ENCODE measurements around the gene NRG3.

Gene NRG3

GRCh38 chr10:82492647-82493046 lies 617.7 kb downstream of the NRG3 start:
- DNase-seq (ENCODE audit: low spot score) = no peak

GRCh38 chr10:82496114-82496513 lies 621.1 kb downstream of the NRG3 start:
- no peak for DNase-seq (ENCODE audit: low spot score)

GRCh38 chr10:82497439-82497838 lies 622.4 kb downstream of the NRG3 start:
- DNase-seq (ENCODE audit: low spot score) = no peak

GRCh38 chr10:82498976-82499375 lies 624.0 kb downstream of the NRG3 start:
- DNase-seq (ENCODE audit: low spot score) = no peak

- DNase-seq (ENCODE audit: low spot score) = no peak
Observed at GRCh38 chr10:82505009-82505408, 630.0 kb downstream of the NRG3 start.

- no peak for DNase-seq (ENCODE audit: low spot score)
Observed at GRCh38 chr10:82506680-82507376, 631.8 kb downstream of the NRG3 start.

- DNase-seq (ENCODE audit: low spot score) = no peak
Observed at GRCh38 chr10:82515256-82515655, 640.3 kb downstream of the NRG3 start.

- no peak for DNase-seq (ENCODE audit: low spot score)
Observed at GRCh38 chr10:82529062-82529461, 654.1 kb downstream of the NRG3 start.

- no peak for DNase-seq (ENCODE audit: low spot score)
Observed at GRCh38 chr10:82535457-82535856, 660.5 kb downstream of the NRG3 start.

GRCh38 chr10:82536668-82537067 lies 661.7 kb downstream of the NRG3 start:
- DNase-seq (ENCODE audit: low spot score) = no peak

- no peak for DNase-seq (ENCODE audit: low spot score)
Observed at GRCh38 chr10:82538272-82538671, 663.3 kb downstream of the NRG3 start.

GRCh38 chr10:82543631-82544030 lies 668.6 kb downstream of the NRG3 start:
- DNase-seq (ENCODE audit: low spot score) = no peak

- DNase-seq (ENCODE audit: low spot score) = no peak
Observed at GRCh38 chr10:82544377-82544776, 669.4 kb downstream of the NRG3 start.

GRCh38 chr10:82551506-82551905 lies 676.5 kb downstream of the NRG3 start:
- no peak for DNase-seq (ENCODE audit: low spot score)

- DNase-seq (ENCODE audit: low spot score) = no peak
Observed at GRCh38 chr10:82552267-82552666, 677.3 kb downstream of the NRG3 start.

- DNase-seq (ENCODE audit: low spot score) = no peak
Observed at GRCh38 chr10:82554381-82554780, 679.4 kb downstream of the NRG3 start.

GRCh38 chr10:82558014-82558607 lies 683.1 kb downstream of the NRG3 start:
- no peak for DNase-seq (ENCODE audit: low spot score)

GRCh38 chr10:82564353-82565196 lies 689.6 kb downstream of the NRG3 start:
- no peak for DNase-seq (ENCODE audit: low spot score)

- no peak for DNase-seq (ENCODE audit: low spot score)
Observed at GRCh38 chr10:82565197-82565575, 690.2 kb downstream of the NRG3 start.

GRCh38 chr10:82572744-82573143 lies 697.8 kb downstream of the NRG3 start:
- DNase-seq (ENCODE audit: low spot score) = no peak

- DNase-seq (ENCODE audit: low spot score) = no peak
Observed at GRCh38 chr10:82574081-82574480, 699.1 kb downstream of the NRG3 start.

- no peak for DNase-seq (ENCODE audit: low spot score)
Observed at GRCh38 chr10:82575318-82575717, 700.3 kb downstream of the NRG3 start.

- DNase-seq (ENCODE audit: low spot score) = no peak
Observed at GRCh38 chr10:82576093-82576492, 701.1 kb downstream of the NRG3 start.
